Measurements from ENCODE around the gene MACROH2A1. TPM values are rescaled to one million over a fixed set of nuclear protein-coding genes. Genes with fewer than 3 reads are reported as not detected.

The MACROH2A1 gene
- total RNA-seq, 1 experiment from 2014 or later = 236 TPM

DNA sequence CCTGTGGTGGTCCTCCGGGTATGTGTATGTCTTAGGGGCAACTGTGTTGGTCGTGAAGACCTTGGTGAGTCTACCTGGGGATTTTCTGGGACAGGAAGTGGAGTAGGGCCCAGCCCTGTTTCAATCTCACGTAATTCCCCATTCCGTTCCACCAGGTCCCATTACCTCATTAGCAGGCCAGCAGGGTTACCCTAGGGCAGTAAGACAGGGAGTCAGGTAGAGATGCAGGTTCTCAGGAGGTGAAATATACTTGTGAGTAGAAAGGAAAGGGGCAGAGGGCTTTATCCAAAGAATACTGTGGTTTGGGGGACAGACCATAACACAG is 56.5 kb downstream of the MACROH2A1 start:
- TF ChIP-seq, protein P1, sequence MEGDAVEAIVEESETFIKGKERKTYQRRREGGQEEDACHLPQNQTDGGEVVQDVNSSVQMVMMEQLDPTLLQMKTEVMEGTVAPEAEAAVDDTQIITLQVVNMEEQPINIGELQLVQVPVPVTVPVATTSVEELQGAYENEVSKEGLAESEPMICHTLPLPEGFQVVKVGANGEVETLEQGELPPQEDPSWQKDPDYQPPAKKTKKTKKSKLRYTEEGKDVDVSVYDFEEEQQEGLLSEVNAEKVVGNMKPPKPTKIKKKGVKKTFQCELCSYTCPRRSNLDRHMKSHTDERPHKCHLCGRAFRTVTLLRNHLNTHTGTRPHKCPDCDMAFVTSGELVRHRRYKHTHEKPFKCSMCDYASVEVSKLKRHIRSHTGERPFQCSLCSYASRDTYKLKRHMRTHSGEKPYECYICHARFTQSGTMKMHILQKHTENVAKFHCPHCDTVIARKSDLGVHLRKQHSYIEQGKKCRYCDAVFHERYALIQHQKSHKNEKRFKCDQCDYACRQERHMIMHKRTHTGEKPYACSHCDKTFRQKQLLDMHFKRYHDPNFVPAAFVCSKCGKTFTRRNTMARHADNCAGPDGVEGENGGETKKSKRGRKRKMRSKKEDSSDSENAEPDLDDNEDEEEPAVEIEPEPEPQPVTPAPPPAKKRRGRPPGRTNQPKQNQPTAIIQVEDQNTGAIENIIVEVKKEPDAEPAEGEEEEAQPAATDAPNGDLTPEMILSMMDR (IDR thresholded peaks at IDR 0.05; ENCODE audit: insufficient read depth in 1 of 2, low read depth in 1 of 2, low read length in 1 of 2, severe bottlenecking in 1 of 2, unreplicated experiment in 1 of 2) = no peak
- H3K36me3 Mint-ChIP-seq (ENCODE audit: insufficient read depth, unreplicated experiment) = peaks cover 77% of the 10 kb centered on the region
- ChIA-PET CTCF (no interaction called here), POLR2A (no interaction called here)
- no peak overlapping the region for H3K4me3 Mint-ChIP-seq (ENCODE audit: unreplicated experiment)
- BruUV-seq (replicated peaks) = no TSS peak
- Histone ChIP-seq H3K4me1 (peaks cover 21% of the 10 kb centered on the region), H3K9me3 (no peaks in the 10 kb centered on the region), H3K27me3 (replicated peaks; ENCODE audit: control insufficient read depth, insufficient read depth, low read length) (no peaks in the 10 kb centered on the region), H3K4me3 (ENCODE audit: low read depth, low read length) (no peak overlapping the region), H3K36me3 (ENCODE audit: control insufficient read depth, insufficient read depth, low read length) (peaks cover 7% of the 10 kb centered on the region)
- H3K27ac Mint-ChIP-seq (ENCODE audit: unreplicated experiment) = no peak overlapping the region
- intact Hi-C loops (cut with micrococcal nuclease; ENCODE audit: unreplicated experiment) = loop anchor here (5.0 kb wide), 1 partner anchor 85 kb away; no protein-coding TSS in a partner anchor
- H3K4me1 Mint-ChIP-seq (ENCODE audit: low read depth, unreplicated experiment) = no peaks in the 10 kb centered on the region
- no peaks in the 10 kb centered on the region for H3K9me3 Mint-ChIP-seq (ENCODE audit: unreplicated experiment)
- no peaks in the 10 kb centered on the region for H3K27me3 Mint-ChIP-seq (ENCODE audit: insufficient read depth, unreplicated experiment)
- DNase-seq = no peak

DNA sequence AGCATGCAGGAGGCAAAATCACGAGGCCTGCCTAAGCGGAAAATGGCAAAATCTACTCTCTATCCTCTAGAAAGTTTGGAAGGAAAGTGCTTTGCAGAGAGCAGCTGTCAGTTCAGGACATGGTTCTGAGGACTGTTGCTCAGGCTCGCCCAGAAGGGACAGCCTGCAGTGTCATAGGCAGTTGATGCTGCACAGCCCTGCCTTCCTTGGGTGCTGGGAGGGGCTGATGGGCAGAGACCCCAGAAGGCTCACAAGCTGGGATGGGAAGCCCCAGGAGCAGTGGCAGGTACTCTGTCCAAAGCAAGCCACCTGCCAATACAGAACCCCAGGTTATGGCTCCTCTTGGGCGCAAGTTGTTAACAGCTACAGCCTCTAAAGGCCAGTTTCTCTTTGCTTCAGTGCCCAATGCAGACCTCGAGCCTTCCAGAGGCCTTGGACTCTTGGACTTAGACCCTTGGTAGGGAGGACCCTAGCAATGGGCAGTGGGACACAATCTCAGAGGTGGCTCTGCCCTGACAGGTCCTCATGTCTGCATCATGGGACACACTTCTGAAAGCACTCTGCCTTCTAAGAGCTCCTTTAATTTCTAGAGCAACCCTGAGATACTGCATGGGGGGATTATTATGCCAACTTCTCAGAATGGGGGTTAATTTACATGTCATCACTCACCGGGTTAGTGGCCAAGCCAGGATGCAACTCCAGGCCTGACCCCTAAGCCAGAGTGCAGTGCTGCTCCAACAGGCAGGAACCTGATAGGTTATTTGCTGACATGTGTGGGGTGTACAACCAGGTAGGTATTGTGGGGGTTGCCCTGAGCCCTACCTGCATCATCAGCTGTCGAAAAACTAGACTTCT is 57.1 kb downstream of the MACROH2A1 start:
- Mint-ChIP-seq H3K27me3 (ENCODE audit: insufficient read depth, unreplicated experiment) (no peaks in the 10 kb centered on the region), H3K4me3 (ENCODE audit: unreplicated experiment) (no peak overlapping the region), H3K4me1 (ENCODE audit: low read depth, unreplicated experiment) (no peaks in the 10 kb centered on the region), H3K36me3 (ENCODE audit: insufficient read depth, unreplicated experiment) (peaks cover 75% of the 10 kb centered on the region), H3K9me3 (ENCODE audit: unreplicated experiment) (no peaks in the 10 kb centered on the region), H3K27ac (ENCODE audit: unreplicated experiment) (peak overlapping the region; percentile 40)
- no peaks in the 10 kb centered on the region for H3K27me3 ChIP-seq (replicated peaks; ENCODE audit: control insufficient read depth, insufficient read depth, low read length)
- peaks cover 21% of the 10 kb centered on the region for H3K4me1 ChIP-seq
- H3K4me3 ChIP-seq (ENCODE audit: low read depth, low read length) = no peak overlapping the region
- no peak for DNase-seq
- TF ChIP-seq, protein P1 (IDR thresholded peaks at IDR 0.05; ENCODE audit: insufficient read depth in 1 of 2, low read depth in 1 of 2, low read length in 1 of 2, severe bottlenecking in 1 of 2, unreplicated experiment in 1 of 2) = no peak
- no TSS peak for BruUV-seq (replicated peaks)
- ChIA-PET POLR2A (no interaction called here), CTCF (no interaction called here)
- peaks cover 7% of the 10 kb centered on the region for H3K36me3 ChIP-seq (ENCODE audit: control insufficient read depth, insufficient read depth, low read length)
- intact Hi-C loops (cut with micrococcal nuclease; ENCODE audit: unreplicated experiment) = loop anchor here (5.0 kb wide), 1 partner anchor 85 kb away; no protein-coding TSS in a partner anchor
- no peaks in the 10 kb centered on the region for H3K9me3 ChIP-seq

DNA sequence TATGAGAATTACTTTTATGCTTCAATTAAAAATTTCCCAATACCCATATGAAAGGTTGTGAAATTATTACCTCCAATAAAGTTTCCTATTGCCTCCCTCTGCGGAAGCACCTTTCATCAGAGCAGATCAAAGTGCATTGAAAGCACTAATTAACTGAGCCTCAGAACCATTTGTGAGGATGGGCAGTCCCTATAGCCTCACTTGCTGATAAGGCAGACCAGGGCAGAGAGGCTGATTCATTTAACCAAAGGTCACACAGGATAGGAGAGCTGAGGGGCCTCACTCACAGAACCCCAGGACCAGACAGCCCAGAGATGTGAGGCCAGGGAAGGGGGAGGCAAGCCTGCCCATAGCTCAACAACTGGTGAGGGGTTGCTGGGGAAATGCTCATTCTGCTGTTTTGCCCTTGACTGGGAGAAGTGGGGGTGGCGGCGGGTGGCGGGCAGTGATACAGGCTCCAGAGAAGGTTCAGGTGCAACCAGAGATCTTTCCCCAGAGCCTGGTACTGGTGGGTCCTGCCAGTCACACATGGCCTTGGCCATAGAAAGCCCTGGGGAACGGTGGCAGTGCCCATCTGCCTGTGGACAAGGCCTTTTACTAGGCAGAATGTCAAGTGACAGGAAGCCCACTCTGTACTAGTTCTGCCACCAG is 57.9 kb downstream of the MACROH2A1 start:
- H3K4me3 ChIP-seq (ENCODE audit: low read depth, low read length) = no peak overlapping the region
- no peaks in the 10 kb centered on the region for H3K9me3 ChIP-seq
- TF ChIP-seq, protein P1 (IDR thresholded peaks at IDR 0.05; ENCODE audit: insufficient read depth in 1 of 2, low read depth in 1 of 2, low read length in 1 of 2, severe bottlenecking in 1 of 2, unreplicated experiment in 1 of 2) = no peak

More for the DNA sequence above, 57.9 kb downstream of the MACROH2A1 start:
- H3K4me3 Mint-ChIP-seq (ENCODE audit: unreplicated experiment) = no peak overlapping the region
- POLR2A ChIA-PET = interaction anchor here (0.5 kb wide), 1 partner anchor 1216 kb away, joined by 11 read pairs; no protein-coding TSS in a partner anchor
- H3K36me3 Mint-ChIP-seq (ENCODE audit: insufficient read depth, unreplicated experiment) = peaks cover 75% of the 10 kb centered on the region
- H3K27me3 Mint-ChIP-seq (ENCODE audit: insufficient read depth, unreplicated experiment) = no peaks in the 10 kb centered on the region
- no peaks in the 10 kb centered on the region for H3K4me1 Mint-ChIP-seq (ENCODE audit: low read depth, unreplicated experiment)
- CTCF ChIA-PET = no interaction called here
- H3K4me1 ChIP-seq = peaks cover 21% of the 10 kb centered on the region
- H3K27ac Mint-ChIP-seq (ENCODE audit: unreplicated experiment) = peak overlapping the region; percentile 40
- H3K36me3 ChIP-seq (ENCODE audit: control insufficient read depth, insufficient read depth, low read length) = peaks cover 8% of the 10 kb centered on the region
- no peaks in the 10 kb centered on the region for H3K27me3 ChIP-seq (replicated peaks; ENCODE audit: control insufficient read depth, insufficient read depth, low read length)
- intact Hi-C loops (cut with micrococcal nuclease; ENCODE audit: unreplicated experiment) = loop anchor here (5.0 kb wide), 1 partner anchor 86 kb away; no protein-coding TSS in a partner anchor
- BruUV-seq (replicated peaks) = no TSS peak
- H3K9me3 Mint-ChIP-seq (ENCODE audit: unreplicated experiment) = no peaks in the 10 kb centered on the region
- peak; percentile 30 to 65 for DNase-seq

All from Caco-2 (cell line).